NCI-H69 (cell line): ENCODE data around the gene UBXN7.
A peak's percentile ranks its signal among the peaks of the same experiment; 100 is the strongest.
"Not testable (repeated sequence)": the region's sequence is repeated elsewhere in the genome, so short reads cannot be mapped to it uniquely, and the experiment has no call there.

Experiments
- DNase-seq: peaks from one replicate; lab custom pipeline; 2025; lab: John Stamatoyannopoulos, UW

Gene UBXN7

GRCh38 chr3:196432137-196432879, at the start of gene UBXN7:
UBXN7 (minus strand) TSS chr3:196432427; CDS start chr3:196432399, 28 bp downstream.
- DNase-seq: peak; percentile 96

GRCh38 chr3:196477678-196478077, 45.5 kb upstream of the UBXN7 start:
- no peak for DNase-seq

DNA sequence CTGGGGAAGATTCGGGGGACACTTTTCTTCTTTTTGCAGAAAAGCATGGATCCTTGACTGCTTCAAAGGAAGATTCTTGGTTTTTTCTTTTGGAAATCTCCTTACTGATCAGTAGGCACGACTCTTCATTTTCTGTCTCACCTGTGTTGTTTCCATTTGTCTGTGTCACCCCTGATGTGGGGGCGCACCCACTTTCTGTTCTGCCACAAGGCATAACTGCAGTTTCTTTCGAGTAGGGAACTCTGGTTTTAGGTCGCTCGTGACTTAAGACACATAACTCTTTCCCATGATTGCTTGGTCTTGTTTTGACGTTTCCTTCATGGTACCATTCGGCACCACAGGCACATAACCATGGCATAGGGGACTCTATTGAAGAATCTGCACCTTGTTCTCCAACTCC, 40.1 kb upstream of the UBXN7 start:
- no peak for DNase-seq

GRCh38 chr3:196471551-196471950, 39.3 kb upstream of the UBXN7 start:
- no peak for DNase-seq

DNA sequence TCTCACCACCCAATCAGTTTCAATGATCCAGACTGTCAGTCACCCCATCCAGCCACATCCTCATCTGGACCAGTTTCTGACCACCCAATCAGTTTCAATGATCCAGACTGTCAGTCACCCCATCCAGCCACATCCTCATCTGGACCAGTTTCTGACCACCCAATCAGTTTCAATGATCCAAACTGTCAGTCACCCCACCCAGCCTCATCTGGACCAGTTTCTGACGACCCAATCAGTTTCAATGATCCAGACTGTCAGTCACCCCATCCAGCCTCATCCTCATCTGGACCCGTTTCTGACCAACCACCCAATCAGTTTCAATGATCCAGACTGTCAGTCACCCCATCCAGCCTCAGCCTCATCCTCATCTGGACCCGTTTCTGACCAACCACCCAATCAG, 38.0 kb upstream of the UBXN7 start:
- DNase-seq: not testable (repeated sequence)

- no peak for DNase-seq
Observed at GRCh38 chr3:196463804-196464203, 31.6 kb upstream of the UBXN7 start.

- DNase-seq: no peak
Observed at GRCh38 chr3:196463478-196463756, 31.2 kb upstream of the UBXN7 start.

DNA sequence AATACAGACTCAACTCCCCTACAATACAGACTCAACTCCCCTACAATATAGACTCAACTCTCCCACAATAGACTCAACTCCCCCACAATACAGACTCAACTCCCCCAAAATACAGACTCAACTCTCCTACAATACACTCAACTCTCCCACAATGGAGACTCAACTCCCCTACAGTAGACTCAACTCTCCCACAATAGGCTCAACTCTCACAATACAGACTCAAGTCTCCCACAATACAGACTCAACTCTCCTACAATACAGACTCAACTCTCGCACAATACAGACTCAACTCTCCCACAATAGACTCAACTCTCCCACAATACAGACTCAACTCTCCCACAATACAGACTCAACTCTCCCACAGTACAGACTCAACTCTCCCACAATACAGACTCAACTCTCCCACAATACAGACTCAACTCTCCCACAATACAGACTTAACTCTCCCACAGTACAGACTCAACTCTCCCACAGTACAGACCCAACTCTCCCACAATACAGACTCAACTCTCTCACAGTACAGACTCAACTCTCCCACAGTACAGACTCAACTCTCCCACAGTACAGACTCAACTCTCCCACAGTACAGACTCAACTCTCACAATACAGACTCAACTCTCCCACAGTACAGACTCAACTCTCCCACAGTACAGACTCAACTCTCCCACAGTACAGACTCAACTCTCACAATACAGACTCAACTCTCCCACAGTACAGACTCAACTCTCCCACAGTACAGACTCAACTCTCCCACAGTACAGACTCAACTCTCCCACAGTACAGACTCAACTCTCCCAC, 30.7 kb upstream of the UBXN7 start:
- DNase-seq: not testable (repeated sequence)

- DNase-seq: no peak
Observed at GRCh38 chr3:196458063-196458462, 25.8 kb upstream of the UBXN7 start.

- not testable (repeated sequence) for DNase-seq
Observed at GRCh38 chr3:196457470-196457869, 25.2 kb upstream of the UBXN7 start.

GRCh38 chr3:196454935-196455334, 22.7 kb upstream of the UBXN7 start:
- DNase-seq: no peak

DNA sequence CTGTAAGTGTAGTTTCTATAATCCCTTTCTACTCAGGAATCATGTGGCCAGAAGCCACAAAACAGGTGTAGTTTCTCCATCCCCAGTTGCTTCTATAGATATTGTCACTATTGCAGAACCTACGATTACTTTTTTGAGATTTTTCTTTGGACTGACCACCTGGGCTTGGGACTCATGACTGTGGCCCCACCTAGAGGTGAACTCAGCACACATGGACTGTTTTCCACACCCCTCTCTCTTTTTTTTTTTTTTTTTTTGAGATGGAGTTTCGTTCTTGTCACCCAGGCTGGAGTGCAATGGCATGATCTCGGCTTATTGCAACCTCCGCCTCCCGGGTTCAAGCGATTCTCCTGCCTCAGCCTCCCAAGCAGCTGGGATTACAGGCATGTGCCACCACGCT, 13.2 kb upstream of the UBXN7 start:
- peak; percentile 21 for DNase-seq

GRCh38 chr3:196444500-196444894, 12.3 kb upstream of the UBXN7 start:
- no peak for DNase-seq

DNA sequence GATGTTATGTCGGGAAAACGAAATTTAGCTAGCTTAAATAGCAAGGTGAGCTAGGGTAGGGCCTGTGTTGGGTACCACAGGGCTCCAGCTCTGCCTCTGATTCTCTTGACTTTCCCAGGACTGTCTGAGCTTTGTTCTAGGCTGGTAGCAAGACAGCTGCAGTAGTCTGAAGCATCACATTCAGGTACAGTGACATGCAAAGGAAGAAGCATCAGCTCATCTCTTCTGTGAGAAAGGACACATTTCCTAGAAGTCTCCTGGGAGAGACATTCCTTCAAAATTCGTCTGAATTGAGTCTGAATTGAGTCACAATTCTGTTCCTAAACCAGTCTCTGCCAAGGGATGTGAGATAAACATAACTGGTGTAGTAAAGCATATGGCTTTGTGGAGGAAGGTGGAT, 8.5 kb upstream of the UBXN7 start:
- DNase-seq: no peak

DNA sequence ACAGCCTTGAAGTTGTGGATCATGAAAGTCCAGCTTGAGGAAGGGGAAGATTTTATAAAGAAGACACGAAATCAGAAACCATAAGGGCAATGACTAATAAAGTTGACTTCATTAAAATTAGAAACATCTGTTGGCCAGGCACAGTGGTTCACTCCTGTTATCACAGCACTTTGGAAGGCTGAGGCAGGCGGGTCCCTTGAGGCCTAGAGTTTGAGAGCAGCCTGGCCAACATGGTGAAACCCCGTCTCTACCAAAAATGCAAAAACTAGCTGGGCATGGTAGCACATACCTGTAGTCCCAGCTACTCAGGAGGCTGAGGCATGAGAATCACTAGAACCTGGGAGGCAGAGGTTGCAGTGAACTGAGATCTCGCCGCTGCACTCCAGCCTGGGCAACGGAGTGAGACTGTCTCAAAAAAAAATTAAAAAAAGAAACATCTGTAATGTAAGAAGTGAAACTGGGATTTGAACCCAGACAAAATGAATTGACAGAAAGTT, 7.9 kb upstream of the UBXN7 start:
- DNase-seq: no peak

- peak; percentile 65 for DNase-seq
Observed at GRCh38 chr3:196431181-196432136, 768 bp downstream of the UBXN7 start.

GRCh38 chr3:196428041-196428440, 4.2 kb downstream of the UBXN7 start:
- DNase-seq: no peak

- not testable (repeated sequence) for DNase-seq
Observed at GRCh38 chr3:196424421-196424820, 7.8 kb downstream of the UBXN7 start.

- peak; percentile 60 for DNase-seq
Observed at GRCh38 chr3:196423044-196423781, 9.0 kb downstream of the UBXN7 start.

GRCh38 chr3:196421668-196422067, 10.6 kb downstream of the UBXN7 start:
- DNase-seq: not testable (repeated sequence)

DNA sequence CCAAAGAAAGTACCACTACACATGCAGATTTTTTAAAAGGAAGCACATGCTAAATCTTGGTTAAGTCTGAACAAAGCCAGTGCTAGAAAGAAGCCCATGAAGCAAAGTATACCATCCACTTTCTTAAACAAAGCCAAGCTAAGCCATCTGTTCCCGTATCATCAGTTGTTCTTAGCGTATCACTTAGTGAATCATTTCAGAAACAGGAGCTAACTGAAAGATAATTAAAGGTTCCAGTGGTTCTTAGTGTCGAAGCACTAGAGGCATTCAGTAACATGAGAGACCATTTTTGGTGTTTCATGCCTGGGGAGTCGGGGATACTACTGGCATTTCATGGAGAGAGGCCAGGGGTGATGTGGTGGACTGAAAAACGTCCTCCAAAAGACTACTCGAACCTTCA, 12.8 kb downstream of the UBXN7 start:
- peak; percentile 26 for DNase-seq
